GM23248 (cell line): ENCODE data around the gene MYCL.

Source experiments
- EZH2 ChIP-seq: fragments of 200-600 bp; sonication (generic); IDR thresholded peaks from 2 replicates; pipeline ENCODE4 v1.6.1; 2018; ENCODE audit warnings: antibody characterized with exemption, mild to moderate bottlenecking; ENCODE audit not compliant: insufficient read depth, poor library complexity, severe bottlenecking
- EZH2phosphoT487 ChIP-seq: fragments of 200-600 bp; sonication (generic); IDR thresholded peaks from 2 replicates; pipeline ENCODE4 v1.6.1; 2018; ENCODE audit warnings: antibody characterized with exemption, moderate library complexity, mild to moderate bottlenecking, low read depth; ENCODE audit not compliant: insufficient read depth

GRCh38 chr1:39926343-39926793, 24.7 kb upstream of the MYCL start:
- TF ChIP-seq EZH2 (no peak), EZH2phosphoT487 (no peak)
